Muscle layer of colon (tissue), 2 donors: ENCODE measurements around the gene TRAP1.
"Not testable (repeated sequence)": the region's sequence is repeated elsewhere in the genome, so short reads cannot be mapped to it uniquely, and the experiment has no call there.

Experiments
- H3K27ac ChIP-seq: one replicate; pipeline ENCODE4 v1.7.0; 2013; ENCODE audit warnings: low read depth, mild to moderate bottlenecking, low read length, moderate library complexity
- H3K27me3 ChIP-seq, 2 donors: one replicate each; pipeline ENCODE4 v1.7.0; 2013; ENCODE audit warnings: low read length in 2 of 2, mild to moderate bottlenecking in 2 of 2; ENCODE audit not compliant: insufficient read depth in 2 of 2, control insufficient read depth in 1 of 2
- H3K36me3 ChIP-seq: one replicate; pipeline ENCODE4 v1.7.0; 2013; ENCODE audit warnings: mild to moderate bottlenecking, low read length; ENCODE audit not compliant: insufficient read depth
- H3K4me1 ChIP-seq: one replicate; pipeline ENCODE4 v1.7.0; 2013; ENCODE audit warnings: mild to moderate bottlenecking, low read length; ENCODE audit not compliant: insufficient read depth
- H3K4me3 ChIP-seq, 2 donors: one replicate each; pipeline ENCODE4 v1.7.0; 2013; ENCODE audit warnings: low read length in 2 of 2, low read depth in 1 of 2, mild to moderate bottlenecking in 1 of 2, moderate library complexity in 1 of 2
- H3K9ac ChIP-seq: one replicate; pipeline ENCODE4 v1.7.0; 2013; ENCODE audit warnings: low read length
- H3K9me3 ChIP-seq: one replicate; pipeline ENCODE4 v1.7.0; 2013; ENCODE audit warnings: mild to moderate bottlenecking, low read length
- donor health status: abdominal sarcoma.
- donor health status: Adenocarcinoma of cecum.

The TRAP1 gene

DNA sequence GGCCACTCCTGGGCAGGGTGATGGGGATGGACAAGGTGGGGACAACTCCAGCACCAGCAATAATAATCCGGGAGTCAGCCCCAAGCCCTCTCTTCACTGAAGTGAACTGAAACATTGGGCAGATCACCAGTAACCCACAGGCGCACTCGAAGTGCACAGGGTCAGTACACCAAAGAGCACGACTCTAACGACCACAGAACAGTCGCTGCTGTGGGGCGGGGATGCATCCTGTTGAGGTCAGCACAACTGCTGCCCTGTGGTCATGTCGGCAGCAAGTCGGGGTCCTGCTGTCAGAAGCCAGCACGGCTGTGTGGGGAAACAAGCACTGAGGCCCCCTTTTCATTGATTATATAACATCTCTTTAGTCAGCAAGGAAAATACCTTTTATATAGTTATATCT lies 48.2 kb downstream of the TRAP1 start:
- peaks cover 45% of the 10 kb centered on the region for H3K36me3 ChIP-seq

GRCh38 chr16:3668626-3669025 lies 48.7 kb downstream of the TRAP1 start:
- Histone ChIP-seq H3K27me3 (no peaks in the 10 kb centered on the region), H3K36me3 (peaks cover 40% of the 10 kb centered on the region), H3K9ac (no peak overlapping the region), H3K27ac (no peak overlapping the region), H3K4me3 (no peak overlapping the region), H3K4me1 (no peaks in the 10 kb centered on the region), H3K9me3 (no peaks in the 10 kb centered on the region)

More for the DNA sequence above, 48.2 kb downstream of the TRAP1 start:
- Histone ChIP-seq H3K27me3 (no peaks in the 10 kb centered on the region), H3K27ac (no peak overlapping the region), H3K4me1 (no peaks in the 10 kb centered on the region), H3K9me3 (no peaks in the 10 kb centered on the region), H3K9ac (no peak overlapping the region), H3K4me3 (no peak overlapping the region)

DNA sequence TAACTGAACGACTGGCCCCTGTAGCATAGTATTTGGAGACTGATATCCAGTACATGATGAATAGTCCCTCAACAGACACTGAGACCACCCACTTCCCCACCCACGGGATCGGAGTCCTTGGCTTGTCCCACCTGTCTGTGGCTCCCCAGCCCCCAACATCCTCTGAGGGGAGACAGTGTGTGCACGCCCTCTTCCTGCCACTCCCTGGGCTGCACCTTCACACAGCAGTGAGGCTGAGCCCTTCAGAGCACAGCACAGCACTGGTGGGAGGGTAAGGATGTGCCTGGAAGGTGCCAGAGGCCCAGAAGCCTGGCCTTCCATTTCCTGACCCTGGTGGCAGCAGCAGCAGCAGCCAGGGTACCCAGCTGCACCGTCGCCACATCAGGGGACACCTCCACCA lies 51.8 kb downstream of the TRAP1 start:
- no peaks in the 10 kb centered on the region for H3K27me3 ChIP-seq
- no peak overlapping the region for H3K9ac ChIP-seq
- H3K4me1 ChIP-seq: no peaks in the 10 kb centered on the region
- no peak overlapping the region for H3K27ac ChIP-seq
- H3K4me3 ChIP-seq: no peak overlapping the region
- no peaks in the 10 kb centered on the region for H3K9me3 ChIP-seq
- peaks cover 52% of the 10 kb centered on the region for H3K36me3 ChIP-seq

- H3K9ac ChIP-seq: no peak overlapping the region
- no peak overlapping the region for H3K4me3 ChIP-seq
- peaks cover 60% of the 10 kb centered on the region for H3K36me3 ChIP-seq
- no peaks in the 10 kb centered on the region for H3K4me1 ChIP-seq
- no peaks in the 10 kb centered on the region for H3K9me3 ChIP-seq
- H3K27me3 ChIP-seq: no peaks in the 10 kb centered on the region
- H3K27ac ChIP-seq: no peak overlapping the region
Measured at GRCh38 chr16:3664187-3664896, 53.0 kb downstream of the TRAP1 start.

- Histone ChIP-seq H3K36me3 (peaks cover 61% of the 10 kb centered on the region), H3K9ac (no peak overlapping the region), H3K9me3 (no peaks in the 10 kb centered on the region), H3K27me3 (no peaks in the 10 kb centered on the region), H3K27ac (no peak overlapping the region), H3K4me1 (no peaks in the 10 kb centered on the region), H3K4me3 (no peak overlapping the region)
Measured at GRCh38 chr16:3662601-3663000, 54.7 kb downstream of the TRAP1 start.

DNA sequence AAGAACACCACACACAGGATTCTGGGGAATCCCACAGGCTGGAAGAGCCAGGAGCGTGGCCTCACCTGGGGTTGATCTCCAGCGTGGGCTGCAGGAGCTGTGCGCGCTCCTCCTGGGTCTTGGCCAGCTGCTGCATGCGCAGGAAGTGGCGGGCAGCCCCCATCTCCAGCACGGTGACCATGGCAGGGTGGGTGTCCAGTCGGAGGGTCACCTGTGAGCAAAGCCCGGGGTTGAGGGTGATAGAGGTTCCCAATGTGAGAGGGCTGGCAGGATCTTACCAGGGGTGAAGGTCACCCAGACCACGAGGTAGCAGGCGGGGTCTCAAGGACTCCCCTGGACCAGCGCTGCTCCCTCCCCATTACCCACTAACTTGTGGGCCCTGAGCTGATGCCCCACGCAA lies 55.4 kb downstream of the TRAP1 start:
- H3K36me3 ChIP-seq: peaks cover 67% of the 10 kb centered on the region
- no peaks in the 10 kb centered on the region for H3K9me3 ChIP-seq
- no peak overlapping the region for H3K4me3 ChIP-seq
- H3K27me3 ChIP-seq: no peaks in the 10 kb centered on the region
- no peaks in the 10 kb centered on the region for H3K4me1 ChIP-seq
- H3K27ac ChIP-seq: no peak overlapping the region
- no peak overlapping the region for H3K9ac ChIP-seq

- peaks cover 66% of the 10 kb centered on the region for H3K36me3 ChIP-seq
- H3K27ac ChIP-seq: no peak overlapping the region
- no peaks in the 10 kb centered on the region for H3K27me3 ChIP-seq
- no peak overlapping the region for H3K9ac ChIP-seq
- no peaks in the 10 kb centered on the region for H3K4me1 ChIP-seq
- H3K4me3 ChIP-seq: no peak overlapping the region
- H3K9me3 ChIP-seq: no peaks in the 10 kb centered on the region
Measured at GRCh38 chr16:3661311-3661710, 56.0 kb downstream of the TRAP1 start.

GRCh38 chr16:3659251-3659650 lies 58.1 kb downstream of the TRAP1 start:
- Histone ChIP-seq H3K36me3 (peaks cover 55% of the 10 kb centered on the region), H3K9ac (no peak overlapping the region), H3K27me3 (no peaks in the 10 kb centered on the region), H3K9me3 (no peaks in the 10 kb centered on the region), H3K4me3 (no peak overlapping the region), H3K4me1 (no peaks in the 10 kb centered on the region), H3K27ac (no peak overlapping the region)

DNA sequence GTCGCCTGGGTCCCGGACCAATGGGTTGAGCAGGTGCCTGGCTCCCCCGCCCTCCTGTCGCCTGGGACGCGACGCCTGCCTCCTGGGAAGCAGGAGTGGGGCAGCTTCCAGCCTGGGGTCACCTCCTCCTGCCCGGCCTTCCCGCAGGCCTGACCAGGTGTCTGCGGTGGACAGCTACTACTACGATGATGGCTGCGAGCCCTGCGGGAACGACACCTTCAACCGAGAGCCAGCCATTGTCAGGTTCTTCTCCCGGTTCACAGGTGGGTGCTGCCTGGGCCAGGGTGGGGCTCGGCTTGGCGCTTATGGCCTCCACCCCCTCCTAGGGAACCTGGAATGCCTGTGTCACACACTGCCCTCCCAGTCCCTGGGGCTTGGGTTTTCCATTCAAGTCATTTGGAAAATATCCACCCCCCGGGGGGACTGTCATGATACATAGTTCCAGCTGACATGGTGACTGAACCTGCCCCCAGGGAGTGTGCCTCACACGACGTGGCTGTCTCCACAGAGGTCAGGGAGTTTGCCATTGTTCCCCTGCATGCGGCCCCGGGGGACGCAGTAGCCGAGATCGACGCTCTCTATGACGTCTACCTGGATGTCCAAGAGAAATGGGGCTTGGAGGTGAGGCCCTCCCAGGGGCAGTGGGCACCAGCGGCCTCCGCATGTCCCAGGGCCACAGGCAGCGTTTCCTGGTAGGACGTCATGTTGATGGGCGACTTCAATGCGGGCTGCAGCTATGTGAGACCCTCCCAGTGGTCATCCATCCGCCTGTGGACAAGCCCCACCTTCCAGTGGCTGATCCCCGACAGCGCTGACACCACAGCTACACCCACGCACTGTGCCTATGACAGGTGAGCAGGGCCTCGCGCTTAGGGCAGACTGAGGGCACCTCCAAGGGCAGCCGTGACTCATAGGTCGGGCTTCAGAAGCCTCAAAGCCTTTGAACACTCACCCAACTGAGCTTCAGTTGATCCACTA lies 60.5 kb downstream of the TRAP1 start:
- Histone ChIP-seq H3K9me3 (no peaks in the 10 kb centered on the region), H3K4me3 (no peak overlapping the region), H3K27me3 (no peaks in the 10 kb centered on the region), H3K36me3 (peaks cover 37% of the 10 kb centered on the region), H3K27ac (no peak overlapping the region), H3K4me1 (no peaks in the 10 kb centered on the region), H3K9ac (no peak overlapping the region)

- peaks cover 35% of the 10 kb centered on the region for H3K36me3 ChIP-seq
- not testable (repeated sequence) for H3K4me3 ChIP-seq, H3K27ac ChIP-seq
Measured at GRCh38 chr16:3656160-3656490, 61.2 kb downstream of the TRAP1 start.

DNA sequence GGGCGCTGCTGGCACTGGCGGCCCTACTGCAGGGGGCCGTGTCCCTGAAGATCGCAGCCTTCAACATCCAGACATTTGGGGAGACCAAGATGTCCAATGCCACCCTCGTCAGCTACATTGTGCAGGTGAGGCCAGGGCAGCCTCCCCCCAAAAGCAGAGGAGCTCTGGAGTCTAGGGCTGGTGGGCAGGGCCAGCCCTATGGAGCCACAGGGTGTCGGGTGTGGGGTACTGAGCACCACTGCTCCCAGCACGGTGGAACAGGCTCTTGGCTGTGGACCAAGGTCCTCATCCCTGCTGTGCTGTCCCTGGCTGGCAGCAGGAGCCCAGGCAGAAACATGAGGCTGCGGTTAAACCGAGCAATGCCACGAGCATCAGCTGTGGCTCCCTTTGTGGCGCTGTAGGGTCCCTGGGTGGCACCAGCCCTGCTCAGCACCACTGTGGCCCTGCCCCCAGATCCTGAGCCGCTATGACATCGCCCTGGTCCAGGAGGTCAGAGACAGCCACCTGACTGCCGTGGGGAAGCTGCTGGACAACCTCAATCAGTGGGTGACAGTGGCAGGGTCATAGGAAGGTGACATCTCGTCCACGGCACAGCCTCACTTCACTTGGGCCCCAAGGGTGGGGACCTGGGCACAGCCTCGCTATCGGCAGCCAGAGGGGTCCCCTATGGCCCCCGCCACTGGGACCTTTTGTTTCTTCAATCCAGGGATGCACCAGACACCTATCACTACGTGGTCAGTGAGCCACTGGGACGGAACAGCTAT lies 61.7 kb downstream of the TRAP1 start:
- peaks cover 35% of the 10 kb centered on the region for H3K36me3 ChIP-seq
- no peak overlapping the region for H3K27ac ChIP-seq
- no peaks in the 10 kb centered on the region for H3K9me3 ChIP-seq
- no peak overlapping the region for H3K4me3 ChIP-seq
- no peaks in the 10 kb centered on the region for H3K27me3 ChIP-seq
- no peak overlapping the region for H3K9ac ChIP-seq
- H3K4me1 ChIP-seq: no peaks in the 10 kb centered on the region

More at GRCh38 chr16:3656160-3656490, 61.2 kb downstream of the TRAP1 start:
- H3K9ac ChIP-seq, H3K4me1 ChIP-seq, H3K9me3 ChIP-seq, H3K27me3 ChIP-seq: not testable (repeated sequence)
